GM12891 (cell line): ENCODE data around the gene DYSF.

Experiments used
- POLR2A ChIP-seq: IDR thresholded peaks from 2 replicates; pipeline ENCODE4 v1.6.1; 2011; ENCODE audit warnings: low read depth, low read length, control low read depth
- TAF1 ChIP-seq: IDR thresholded peaks from 2 replicates; pipeline ENCODE4 v1.6.1; 2011; ENCODE audit warnings: low read depth, low read length, control low read depth

GRCh38 chr2:71699428-71699827 is 246.1 kb downstream of the DYSF start:
- no peak for TF ChIP-seq POLR2A
- no peak for TF ChIP-seq TAF1
